Measurements from ENCODE around the gene FLT1. TPM values are rescaled to one million over a fixed set of nuclear protein-coding genes. Genes with fewer than 3 reads are reported as not detected.

Gene FLT1
- total RNA-seq, 3 donors from 2014 or later: 17.0 to 44.6 (median 29.0) TPM

DNA sequence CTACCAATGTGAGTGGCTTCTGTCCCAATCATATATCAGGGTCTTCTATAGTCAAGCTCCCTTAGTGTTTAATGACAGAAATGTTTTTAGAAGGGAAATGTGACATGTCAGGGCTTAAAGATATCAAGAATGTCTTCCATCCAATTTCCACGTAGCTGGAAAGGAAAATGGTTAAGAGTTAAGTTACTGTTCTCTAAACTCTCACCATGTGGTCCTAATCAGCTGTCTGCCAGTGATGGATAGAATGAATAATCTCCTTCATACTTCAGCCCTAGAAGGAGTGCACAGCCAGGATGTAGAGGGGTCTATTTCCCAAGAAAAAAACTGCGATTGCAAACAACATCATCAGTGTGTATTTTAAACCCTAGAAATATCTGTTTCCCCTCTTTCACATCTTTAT lies 36.3 kb downstream of the FLT1 start:
- TF ChIP-seq, protein P1, sequence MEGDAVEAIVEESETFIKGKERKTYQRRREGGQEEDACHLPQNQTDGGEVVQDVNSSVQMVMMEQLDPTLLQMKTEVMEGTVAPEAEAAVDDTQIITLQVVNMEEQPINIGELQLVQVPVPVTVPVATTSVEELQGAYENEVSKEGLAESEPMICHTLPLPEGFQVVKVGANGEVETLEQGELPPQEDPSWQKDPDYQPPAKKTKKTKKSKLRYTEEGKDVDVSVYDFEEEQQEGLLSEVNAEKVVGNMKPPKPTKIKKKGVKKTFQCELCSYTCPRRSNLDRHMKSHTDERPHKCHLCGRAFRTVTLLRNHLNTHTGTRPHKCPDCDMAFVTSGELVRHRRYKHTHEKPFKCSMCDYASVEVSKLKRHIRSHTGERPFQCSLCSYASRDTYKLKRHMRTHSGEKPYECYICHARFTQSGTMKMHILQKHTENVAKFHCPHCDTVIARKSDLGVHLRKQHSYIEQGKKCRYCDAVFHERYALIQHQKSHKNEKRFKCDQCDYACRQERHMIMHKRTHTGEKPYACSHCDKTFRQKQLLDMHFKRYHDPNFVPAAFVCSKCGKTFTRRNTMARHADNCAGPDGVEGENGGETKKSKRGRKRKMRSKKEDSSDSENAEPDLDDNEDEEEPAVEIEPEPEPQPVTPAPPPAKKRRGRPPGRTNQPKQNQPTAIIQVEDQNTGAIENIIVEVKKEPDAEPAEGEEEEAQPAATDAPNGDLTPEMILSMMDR (IDR thresholded peaks at IDR 0.05): no peak
- TF ChIP-seq POLR2A (IDR thresholded peaks at IDR 0.05): no peak
- TF ChIP-seq POLR2AphosphoS5 (IDR thresholded peaks at IDR 0.05): no peak
- no peak for DNase-seq (ENCODE audit: low spot score in 2 of 2)
- no peaks in the 10 kb centered on the region for H3K27me3 ChIP-seq
- H3K9me3 ChIP-seq: no peaks in the 10 kb centered on the region
- no peak overlapping the region for H3K4me3 ChIP-seq
- intact Hi-C loops (cut with DNase I; ENCODE audit: low total_unique reads): no loop called here
- no peaks in the 10 kb centered on the region for H3K4me1 ChIP-seq
- H3K27ac ChIP-seq: no peak overlapping the region
- no peaks in the 10 kb centered on the region for H3K36me3 ChIP-seq

DNA sequence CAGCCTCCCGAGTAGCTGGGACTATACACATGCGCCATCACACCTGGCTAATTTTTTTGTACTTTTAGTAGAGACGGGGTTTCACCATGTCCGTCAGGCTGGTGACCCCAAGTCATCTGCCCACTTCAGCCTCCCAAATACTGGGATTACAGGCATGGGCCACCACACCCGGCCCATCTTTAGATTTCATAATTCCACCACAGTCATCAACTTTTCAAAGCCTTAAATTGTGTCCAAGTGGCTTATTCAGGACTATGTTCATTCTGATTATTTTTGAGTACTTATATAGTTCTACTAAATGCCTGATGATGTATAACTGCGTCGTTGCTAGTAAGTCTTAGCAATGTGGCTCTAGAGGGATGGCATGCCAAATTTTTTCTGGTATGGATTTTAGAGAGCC lies 36.9 kb downstream of the FLT1 start:
- no peak for DNase-seq (ENCODE audit: low spot score in 2 of 2)
- intact Hi-C loops (cut with DNase I; ENCODE audit: low total_unique reads): no loop called here
- Histone ChIP-seq H3K36me3 (no peaks in the 10 kb centered on the region), H3K9me3 (no peaks in the 10 kb centered on the region), H3K4me3 (no peak overlapping the region), H3K27me3 (no peaks in the 10 kb centered on the region), H3K27ac (no peak overlapping the region), H3K4me1 (no peaks in the 10 kb centered on the region)
- TF ChIP-seq POLR2A (IDR thresholded peaks at IDR 0.05) (no peak), POLR2AphosphoS5 (IDR thresholded peaks at IDR 0.05) (no peak)
- TF ChIP-seq, protein P1 (IDR thresholded peaks at IDR 0.05): no peak

DNA sequence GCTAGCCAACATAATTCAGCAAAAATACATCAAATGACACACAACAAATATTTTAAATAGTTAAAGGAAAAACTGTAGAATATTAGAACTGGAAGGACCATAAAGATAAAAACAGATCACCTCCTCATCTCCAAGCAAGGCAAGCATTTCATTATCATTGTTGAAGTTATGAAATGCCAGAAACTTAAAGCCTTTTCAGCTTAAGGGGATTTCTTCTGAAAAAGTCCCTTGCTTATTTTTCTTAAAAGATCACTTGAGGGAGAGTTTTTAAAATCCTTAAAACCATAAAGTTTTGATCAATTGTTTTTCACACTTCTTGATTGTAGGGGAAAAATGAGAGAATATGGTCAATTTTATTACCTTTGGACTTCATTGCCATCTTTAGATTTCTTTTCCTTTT lies 37.4 kb downstream of the FLT1 start:
- Histone ChIP-seq H3K36me3 (no peaks in the 10 kb centered on the region), H3K4me1 (no peaks in the 10 kb centered on the region), H3K27me3 (no peaks in the 10 kb centered on the region), H3K4me3 (no peak overlapping the region), H3K9me3 (no peaks in the 10 kb centered on the region), H3K27ac (no peak overlapping the region)
- intact Hi-C loops (cut with DNase I; ENCODE audit: low total_unique reads): no loop called here
- DNase-seq (ENCODE audit: low spot score in 2 of 2): no peak
- TF ChIP-seq, protein P1 (IDR thresholded peaks at IDR 0.05): no peak
- TF ChIP-seq POLR2AphosphoS5 (IDR thresholded peaks at IDR 0.05) (no peak), POLR2A (IDR thresholded peaks at IDR 0.05) (no peak)

DNA sequence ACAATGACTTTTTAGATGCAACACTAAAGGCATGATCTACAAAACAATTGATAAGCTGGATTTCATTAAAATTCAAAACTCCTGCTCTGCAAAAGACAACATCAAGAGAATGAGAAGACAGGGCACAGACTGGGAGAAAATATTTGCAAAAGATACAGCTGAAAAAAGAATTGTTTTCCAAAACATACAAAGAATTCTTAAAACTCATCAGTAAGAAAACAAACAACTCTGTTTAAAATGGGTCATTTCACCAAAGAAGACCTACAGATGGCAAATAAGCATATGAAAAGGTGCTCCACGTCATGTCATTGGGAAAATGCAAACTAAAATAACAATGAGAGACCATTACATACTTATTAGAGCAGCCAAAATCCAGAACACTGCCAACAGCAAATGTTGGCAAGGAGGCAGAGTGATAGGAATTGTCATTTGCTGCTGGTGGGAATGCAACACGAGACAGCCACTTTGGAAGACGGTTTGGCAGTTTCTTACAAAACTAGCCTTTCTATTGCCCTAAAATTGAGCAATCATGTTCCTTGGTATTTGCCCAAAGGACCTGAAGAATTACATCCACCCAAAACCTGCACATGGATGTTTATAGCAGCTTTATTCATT lies 39.2 kb downstream of the FLT1 start:
- no peak overlapping the region for H3K27ac ChIP-seq
- TF ChIP-seq POLR2A (IDR thresholded peaks at IDR 0.05): no peak
- TF ChIP-seq, protein P1 (IDR thresholded peaks at IDR 0.05): no peak
- intact Hi-C loops (cut with DNase I; ENCODE audit: low total_unique reads): no loop called here
- no peaks in the 10 kb centered on the region for H3K27me3 ChIP-seq
- DNase-seq (ENCODE audit: low spot score in 2 of 2): no peak
- no peaks in the 10 kb centered on the region for H3K9me3 ChIP-seq
- no peak overlapping the region for H3K4me3 ChIP-seq
- no peaks in the 10 kb centered on the region for H3K36me3 ChIP-seq
- no peaks in the 10 kb centered on the region for H3K4me1 ChIP-seq

DNA sequence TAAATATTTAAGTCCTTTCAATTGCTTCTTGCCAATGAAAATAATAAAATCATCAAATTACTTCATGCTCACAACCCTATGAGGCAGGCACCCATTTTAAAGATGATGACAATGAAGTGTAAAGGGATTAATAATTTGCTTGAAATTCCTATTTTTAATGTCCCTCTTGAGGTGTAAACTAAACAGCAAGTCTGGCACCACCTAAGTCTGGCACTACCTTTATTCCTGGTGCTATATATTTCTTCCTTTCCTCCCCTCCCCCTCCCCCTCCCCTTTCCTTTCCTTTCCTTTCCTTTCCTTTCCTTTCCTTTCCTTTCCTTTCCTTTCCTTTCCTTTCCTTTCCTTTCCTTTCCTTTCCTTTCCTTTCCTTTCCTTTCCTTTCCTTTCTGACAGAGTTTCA lies 42.2 kb downstream of the FLT1 start:
- Histone ChIP-seq H3K36me3 (no peaks in the 10 kb centered on the region), H3K4me3 (no peak overlapping the region), H3K27ac (no peak overlapping the region), H3K4me1 (no peaks in the 10 kb centered on the region), H3K9me3 (peaks cover 4 to 6% of the 10 kb centered on the region in 2 donors), H3K27me3 (no peaks in the 10 kb centered on the region)
- no peak for TF ChIP-seq POLR2A (IDR thresholded peaks at IDR 0.05)
- TF ChIP-seq, protein P1 (IDR thresholded peaks at IDR 0.05): no peak
- TF ChIP-seq POLR2AphosphoS5 (IDR thresholded peaks at IDR 0.05): no peak
- no peak for DNase-seq (ENCODE audit: low spot score in 2 of 2)
- intact Hi-C loops (cut with DNase I; ENCODE audit: low total_unique reads): no loop called here

All from breast epithelium (tissue), 4 donors.